Esophagus squamous epithelium (tissue), 4 donors: ENCODE data around the gene RPL3.

ENCODE experiments used
- CTCF ChIP-seq, 6 experiments: fragments of 450-650 bp in 4 of 6; fragments of 200-600 bp in 2 of 6; sonication (generic) in 2 of 6; IDR thresholded peaks; one replicate each; pipeline ENCODE4 v1.5.1; 2016 to 2019; ENCODE audit warnings: antibody characterized with exemption in 6 of 6, mild to moderate bottlenecking in 4 of 6, moderate library complexity in 4 of 6
- POLR2A ChIP-seq, 4 donors: fragments of 450-650 bp; IDR thresholded peaks; one replicate each; pipeline ENCODE4 v1.6.1; 2017; ENCODE audit warnings: antibody characterized with exemption in 4 of 4, mild to moderate bottlenecking in 4 of 4, moderate library complexity in 3 of 4

GRCh38 chr22:39270280-39270679, 49.1 kb downstream of the RPL3 start:
- TF ChIP-seq CTCF (IDR thresholded peaks at IDR 0.05) (no peak), POLR2A (IDR thresholded peaks at IDR 0.05) (no peak)
